Gastroesophageal sphincter (tissue), 3 donors: ENCODE data around the gene STEAP3.

Source experiments
- POLR2AphosphoS5 ChIP-seq: sonication (generic); formaldehyde crosslinking; IDR thresholded peaks from one replicate; pipeline ENCODE4 v1.6.1; 2017; ENCODE audit warnings: antibody characterized with exemption
- TF ChIP-seq, protein P1 (sequence below), 4 experiments: fragments of 200-600 bp in 2 of 4; fragments of 450-650 bp in 2 of 4; sonication (generic) in 1 of 4; IDR thresholded peaks; one replicate each; pipeline ENCODE4 v1.5.1; 2017 to 2019; ENCODE audit warnings: antibody characterized with exemption in 4 of 4, mild to moderate bottlenecking in 2 of 4, moderate library complexity in 2 of 4

GRCh38 chr2:119177171-119177837 lies 46.3 kb upstream of the STEAP3 start:
- TF ChIP-seq POLR2AphosphoS5: no peak
- TF ChIP-seq, protein P1, sequence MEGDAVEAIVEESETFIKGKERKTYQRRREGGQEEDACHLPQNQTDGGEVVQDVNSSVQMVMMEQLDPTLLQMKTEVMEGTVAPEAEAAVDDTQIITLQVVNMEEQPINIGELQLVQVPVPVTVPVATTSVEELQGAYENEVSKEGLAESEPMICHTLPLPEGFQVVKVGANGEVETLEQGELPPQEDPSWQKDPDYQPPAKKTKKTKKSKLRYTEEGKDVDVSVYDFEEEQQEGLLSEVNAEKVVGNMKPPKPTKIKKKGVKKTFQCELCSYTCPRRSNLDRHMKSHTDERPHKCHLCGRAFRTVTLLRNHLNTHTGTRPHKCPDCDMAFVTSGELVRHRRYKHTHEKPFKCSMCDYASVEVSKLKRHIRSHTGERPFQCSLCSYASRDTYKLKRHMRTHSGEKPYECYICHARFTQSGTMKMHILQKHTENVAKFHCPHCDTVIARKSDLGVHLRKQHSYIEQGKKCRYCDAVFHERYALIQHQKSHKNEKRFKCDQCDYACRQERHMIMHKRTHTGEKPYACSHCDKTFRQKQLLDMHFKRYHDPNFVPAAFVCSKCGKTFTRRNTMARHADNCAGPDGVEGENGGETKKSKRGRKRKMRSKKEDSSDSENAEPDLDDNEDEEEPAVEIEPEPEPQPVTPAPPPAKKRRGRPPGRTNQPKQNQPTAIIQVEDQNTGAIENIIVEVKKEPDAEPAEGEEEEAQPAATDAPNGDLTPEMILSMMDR (IDR thresholded peaks at IDR 0.05): no peak
